GM19035 (cell line): Measurements from ENCODE around the gene STK32C.

ENCODE experiments used
- ATAC-seq: cut with Tn5 transposase; IDR thresholded peaks from one replicate; pipeline ENCODE4 v1.9.1; 2021; ENCODE audit not compliant: unreplicated experiment

Gene STK32C

GRCh38 chr10:132202070-132202970, 105.4 kb downstream of the STK32C start:
- no peak for ATAC-seq

DNA sequence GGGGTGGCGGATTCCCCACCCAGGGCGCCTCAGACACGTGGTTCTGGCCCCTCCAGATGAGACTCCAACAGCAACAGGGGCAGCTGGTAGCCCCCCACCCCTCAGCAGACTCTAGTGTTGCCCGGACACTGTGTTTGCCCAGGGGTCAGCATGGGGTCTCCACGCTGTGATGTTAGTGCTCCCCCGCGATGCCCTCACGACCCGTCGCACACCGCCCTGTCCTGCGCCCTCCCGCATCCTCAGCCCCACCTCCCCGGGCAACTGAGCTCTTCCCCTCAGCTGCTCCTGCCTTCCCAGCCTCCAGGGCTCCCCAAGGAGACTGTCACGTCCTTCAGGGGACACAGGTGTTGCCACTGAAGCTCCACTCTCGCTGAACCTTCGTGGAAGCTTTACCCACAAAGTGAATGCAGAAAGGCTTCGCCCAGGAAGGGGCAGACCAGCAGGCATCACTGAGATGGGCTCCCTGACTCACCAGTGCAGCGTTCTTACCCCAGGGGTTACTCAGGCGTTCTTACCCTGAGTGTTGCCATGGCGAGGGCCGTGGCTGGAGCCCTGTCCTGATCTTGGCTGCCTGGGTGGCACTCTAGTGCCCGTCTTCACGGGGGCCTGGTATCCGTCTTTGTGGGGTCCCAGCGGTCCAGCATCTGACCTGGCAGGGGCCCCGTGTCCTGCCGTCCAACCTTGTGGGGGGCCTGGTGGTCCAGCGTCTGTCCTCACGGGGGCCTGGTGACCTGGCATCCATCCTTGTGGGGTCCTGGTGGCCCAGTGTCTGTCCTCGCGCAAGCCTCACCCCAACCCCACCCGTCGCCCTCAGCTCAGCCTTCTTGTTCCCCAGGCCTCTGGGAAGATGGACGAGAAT, 106.4 kb downstream of the STK32C start:
- no peak for ATAC-seq

- no peak for ATAC-seq
Measured at GRCh38 chr10:132200344-132201110, 107.2 kb downstream of the STK32C start.

GRCh38 chr10:132199854-132200311, 107.9 kb downstream of the STK32C start:
- ATAC-seq = no peak

DNA sequence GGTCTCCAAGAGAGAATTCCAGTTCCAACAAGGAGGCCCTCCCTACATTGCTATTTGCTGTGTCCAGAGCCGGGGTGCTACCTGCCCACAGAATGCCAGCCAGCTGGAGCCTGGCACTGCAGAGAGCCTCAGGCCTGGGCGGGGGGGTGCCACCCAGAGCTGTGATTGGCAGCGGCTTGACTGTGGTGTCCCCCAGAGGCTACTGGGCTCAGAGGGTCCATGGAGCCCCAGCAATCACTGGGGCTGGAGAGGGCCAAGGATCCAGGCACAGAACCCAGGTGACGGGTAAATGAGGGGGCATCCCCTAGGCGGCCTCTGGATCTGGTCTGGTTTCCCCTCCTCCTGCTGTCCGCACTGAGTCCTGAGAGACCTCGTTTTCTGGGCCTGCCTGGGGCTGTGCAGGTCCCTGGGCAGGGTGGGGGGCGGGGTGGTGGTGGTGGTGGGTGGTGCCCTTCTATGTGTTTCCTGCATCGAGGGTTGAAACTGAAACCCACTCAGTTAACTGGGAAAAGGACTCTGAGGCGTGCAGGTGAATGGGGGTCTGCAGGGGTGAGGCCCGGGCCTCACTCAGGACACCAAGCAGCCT, 108.4 kb downstream of the STK32C start:
- no peak for ATAC-seq

GRCh38 chr10:132198381-132199181, 109.2 kb downstream of the STK32C start:
- ATAC-seq = no peak

DNA sequence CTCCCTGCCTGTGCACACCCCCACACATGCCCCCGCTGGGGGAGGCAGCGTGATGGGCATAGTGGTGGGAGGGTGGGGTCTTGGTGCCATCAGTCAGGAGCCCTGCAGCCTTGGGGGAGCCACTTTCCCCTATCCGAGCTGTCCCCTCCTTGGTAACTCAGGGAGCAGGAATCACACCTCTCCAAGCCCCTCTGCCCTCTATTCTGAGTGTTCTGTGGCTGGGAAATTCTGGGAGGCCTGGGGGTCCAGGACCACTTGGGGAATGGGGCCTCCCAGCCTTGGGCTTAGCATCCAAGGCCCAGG, 109.7 kb downstream of the STK32C start:
- no peak for ATAC-seq

DNA sequence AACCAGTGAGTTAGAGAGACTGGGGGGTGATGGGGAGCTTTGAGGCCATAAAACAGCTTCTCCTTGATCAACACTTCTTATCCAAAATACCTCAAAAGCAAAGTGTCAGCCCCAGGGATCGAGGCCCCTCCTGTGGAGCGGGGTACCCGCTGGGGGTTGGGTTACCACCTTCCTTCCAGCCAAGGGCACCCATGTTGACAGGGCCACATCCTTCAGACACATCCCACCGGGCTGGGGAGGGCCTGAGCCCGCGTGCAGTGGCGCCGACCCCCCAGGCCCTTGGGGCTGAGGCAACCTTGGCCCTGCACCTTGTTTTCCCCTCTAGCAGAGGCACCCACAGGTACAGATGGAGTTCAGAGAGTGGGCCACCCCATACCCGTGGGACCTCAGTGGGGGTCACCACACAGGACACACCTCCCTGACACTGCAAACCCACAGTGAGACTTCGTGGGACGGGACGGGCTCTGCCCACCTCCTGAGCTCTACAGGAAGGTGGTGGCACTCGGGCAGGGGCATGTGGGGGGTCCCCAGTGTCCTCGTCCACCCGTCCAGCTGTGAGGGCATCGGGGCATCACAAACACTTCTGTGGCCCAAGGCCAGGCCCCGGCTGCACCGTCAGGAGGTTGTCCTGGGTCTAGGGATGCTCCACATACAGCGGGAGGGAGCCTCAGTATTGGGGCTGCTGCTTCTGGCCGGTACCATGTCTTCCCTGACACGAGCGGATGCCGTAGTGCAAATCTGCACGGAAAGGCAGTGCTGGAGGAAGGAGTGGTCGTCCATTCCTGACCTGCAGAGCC, 110.3 kb downstream of the STK32C start:
- ATAC-seq = no peak

- ATAC-seq = no peak
Measured at GRCh38 chr10:132196178-132197113, 111.3 kb downstream of the STK32C start.

- ATAC-seq = no peak
Measured at GRCh38 chr10:132195366-132196075, 112.2 kb downstream of the STK32C start.

DNA sequence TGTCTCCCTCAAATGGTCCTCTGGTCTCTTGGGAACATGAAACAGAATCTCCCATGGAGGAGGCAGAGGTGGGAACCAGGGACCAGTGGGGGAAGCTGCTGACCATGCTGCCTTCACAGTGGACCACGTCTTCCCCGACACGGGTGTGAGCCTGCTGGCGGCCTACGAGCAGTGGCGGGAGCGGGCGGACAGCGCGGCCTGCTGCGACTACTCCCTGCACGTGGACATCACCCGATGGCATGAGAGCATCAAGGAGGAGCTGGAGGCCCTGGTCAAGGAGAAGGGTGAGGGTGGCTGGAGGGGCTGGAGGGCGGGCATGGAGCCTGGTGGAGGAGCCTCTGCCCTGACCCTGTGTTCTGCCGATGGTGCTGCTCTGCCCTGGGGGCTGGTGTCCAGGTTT, 113.0 kb downstream of the STK32C start:
- ATAC-seq = no peak

- no peak for ATAC-seq
Measured at GRCh38 chr10:132193907-132194552, 113.7 kb downstream of the STK32C start.

- ATAC-seq = no peak
Measured at GRCh38 chr10:132192991-132193665, 114.6 kb downstream of the STK32C start.

- ATAC-seq = no peak
Measured at GRCh38 chr10:132192076-132192975, 115.4 kb downstream of the STK32C start.

DNA sequence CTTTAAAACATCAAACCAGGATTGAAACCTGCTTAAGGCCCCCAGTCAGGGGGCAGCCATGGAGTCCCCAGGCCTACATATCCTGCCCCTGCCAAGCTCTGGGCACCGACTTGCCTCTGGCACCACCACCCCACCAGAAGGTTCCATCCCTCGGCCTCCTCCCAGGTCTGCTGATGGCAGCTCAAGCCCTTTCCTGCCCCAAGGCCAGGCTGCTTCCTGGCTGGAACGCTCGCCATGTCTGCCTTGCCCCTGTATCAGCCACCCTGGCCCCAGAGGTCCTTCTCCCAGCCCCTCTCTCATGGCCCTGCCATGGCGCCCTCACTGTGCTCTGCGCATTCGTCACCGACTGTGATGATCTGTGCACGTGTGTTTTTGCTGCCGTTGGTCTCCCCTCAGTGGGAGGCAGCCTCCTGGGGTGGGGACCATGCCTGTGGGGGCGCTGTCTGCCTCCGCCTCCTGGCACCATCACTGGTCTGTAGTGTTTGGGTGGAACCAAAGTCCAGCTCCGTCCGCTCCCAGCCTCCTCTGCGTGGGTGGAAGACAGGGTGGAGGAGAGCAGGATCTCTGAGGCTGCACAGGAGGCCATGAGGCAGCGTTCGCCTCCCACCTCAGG, 117.8 kb downstream of the STK32C start:
- ATAC-seq = no peak
